GM19193 (cell line): ENCODE measurements around the gene RASSF5.

Experiments used
- POLR2A ChIP-seq: IDR thresholded peaks from 4 replicates; pipeline ENCODE4 v1.6.1; 2011; ENCODE audit not compliant: insufficient read depth, insufficient read length; ENCODE audit errors: extremely low read depth

RASSF5 gene

GRCh38 chr1:206582971-206583706 lies 75.8 kb downstream of the RASSF5 start:
- no peak for TF ChIP-seq POLR2A

- TF ChIP-seq POLR2A, result no peak
These were observed 76.6 kb downstream of the RASSF5 start for GRCh38 chr1:206583707-206584648.

GRCh38 chr1:206584683-206585082 lies 77.4 kb downstream of the RASSF5 start:
- TF ChIP-seq POLR2A, result no peak

GRCh38 chr1:206586501-206587445 lies 79.4 kb downstream of the RASSF5 start:
- no peak for TF ChIP-seq POLR2A

- TF ChIP-seq POLR2A, result no peak
These were observed 80.6 kb downstream of the RASSF5 start for GRCh38 chr1:206587904-206588303.

GRCh38 chr1:206588492-206588891 lies 81.2 kb downstream of the RASSF5 start:
- no peak for TF ChIP-seq POLR2A

GRCh38 chr1:206589206-206589605 lies 81.9 kb downstream of the RASSF5 start:
- no peak for TF ChIP-seq POLR2A

- TF ChIP-seq POLR2A, result no peak
These were observed 82.9 kb downstream of the RASSF5 start for GRCh38 chr1:206590025-206590758.

- TF ChIP-seq POLR2A, result no peak
These were observed 83.9 kb downstream of the RASSF5 start for GRCh38 chr1:206591226-206591625.

- no peak for TF ChIP-seq POLR2A
These were observed 84.4 kb downstream of the RASSF5 start for GRCh38 chr1:206591696-206592095.

GRCh38 chr1:206593351-206593925 lies 86.1 kb downstream of the RASSF5 start:
- TF ChIP-seq POLR2A, result no peak

GRCh38 chr1:206595581-206596318 lies 88.4 kb downstream of the RASSF5 start:
- no peak for TF ChIP-seq POLR2A

GRCh38 chr1:206596319-206596666 lies 89.0 kb downstream of the RASSF5 start:
- no peak for TF ChIP-seq POLR2A
